Fibroblast of skin of left biceps (primary cell): ENCODE results near the gene PRAMEF9.
"Not testable (repeated sequence)": the region's sequence is repeated elsewhere in the genome, so short reads cannot be mapped to it uniquely, and the experiment has no call there.

Source experiments
- DNase-seq, 2 experiments: peaks; one replicate each; pipeline ENCODE4 v3.0.0-alpha.2; 2013; ENCODE audit warnings: low read depth in 2 of 2

Gene PRAMEF9

GRCh38 chr1:13171548-13171947 lies at the start of gene PRAMEF9:
PRAMEF9 (plus strand) TSS chr1:13171848; CDS start chr1:13175281, 3,433 bp downstream.
- not testable (repeated sequence) for DNase-seq

- DNase-seq: not testable (repeated sequence)
Measured at GRCh38 chr1:13155909-13156308, 15.7 kb upstream of the PRAMEF9 start, which contains the start of gene PRAMEF26. PRAMEF26 (minus strand) TSS chr1:13156009; CDS start chr1:13153095, 2,914 bp downstream.

- DNase-seq: not testable (repeated sequence)
Measured at GRCh38 chr1:13165531-13165930, 6.1 kb upstream of the PRAMEF9 start, which contains the start of gene HNRNPCL4. HNRNPCL4 (minus strand) TSS chr1:13165631; CDS start chr1:13165467, 164 bp downstream.

- DNase-seq: not testable (repeated sequence)
Measured at GRCh38 chr1:13201309-13201708, 29.7 kb downstream of the PRAMEF9 start, which contains the start of gene PRAMEF13. PRAMEF13 (minus strand) TSS chr1:13201409; CDS start chr1:13199589, 1,820 bp downstream.

- not testable (repeated sequence) for DNase-seq
Measured at GRCh38 chr1:13208712-13209111, 37.1 kb downstream of the PRAMEF9 start.

- not testable (repeated sequence) for DNase-seq
Measured at GRCh38 chr1:13216619-13217018, 45.0 kb downstream of the PRAMEF9 start.

- not testable (repeated sequence) for DNase-seq
Measured at GRCh38 chr1:13219203-13219602, 47.6 kb downstream of the PRAMEF9 start.

- not testable (repeated sequence) for DNase-seq
Measured at GRCh38 chr1:13222788-13223187, 51.1 kb downstream of the PRAMEF9 start.

- no peak for DNase-seq
Measured at GRCh38 chr1:13224480-13225060, 52.9 kb downstream of the PRAMEF9 start.

- DNase-seq: not testable (repeated sequence)
Measured at GRCh38 chr1:13225675-13226204, 54.1 kb downstream of the PRAMEF9 start, which contains the start of gene PRAMEF18. PRAMEF18 (minus strand) TSS chr1:13226154; CDS start chr1:13226106, 48 bp downstream.

GRCh38 chr1:13227271-13228055 lies 55.8 kb downstream of the PRAMEF9 start:
- DNase-seq: not testable (repeated sequence)

- DNase-seq: no peak
Measured at GRCh38 chr1:13228343-13228781, 56.7 kb downstream of the PRAMEF9 start.
